Activated naive CD4-positive, alpha-beta T cell treated with anti-CD3 and anti-CD28 coated beads for 36 hours (primary cell): ENCODE data around the gene MUC5AC. TPM values are rescaled to one million over a fixed set of nuclear protein-coding genes. Genes with fewer than 3 reads are reported as not detected.
"Not testable (repeated sequence)": the region's sequence is repeated elsewhere in the genome, so short reads cannot be mapped to it uniquely, and the experiment has no call there.

Experiments
- CTCF ChIA-PET: fragments of 350-600 bp; sonication (Branson Sonifier 250); formaldehyde crosslinking; loops from one replicate; lab custom pipeline; 2021; ENCODE audit warnings: antibody characterized with exemption; lab: Charles Lee
- DNase-seq: peaks from one replicate; pipeline ENCODE4 v3.0.0-alpha.2; 2020
- H3K27ac Mint-ChIP-seq: one replicate; pipeline ENCODE4 v1.8.0; 2021; ENCODE audit warnings: mild to moderate bottlenecking, mixed read lengths
- H3K27me3 Mint-ChIP-seq: one replicate; pipeline ENCODE4 v1.8.0; 2021; ENCODE audit warnings: low read depth, mixed read lengths
- H3K36me3 Mint-ChIP-seq: one replicate; pipeline ENCODE4 v1.8.0; 2021; ENCODE audit warnings: low read depth, mixed read lengths
- H3K4me1 Mint-ChIP-seq: one replicate; pipeline ENCODE4 v1.8.0; 2021; ENCODE audit warnings: low read depth, mixed read lengths
- H3K4me3 Mint-ChIP-seq: one replicate; pipeline ENCODE4 v1.8.0; 2021; ENCODE audit warnings: mild to moderate bottlenecking, moderate library complexity, mixed read lengths
- H3K9me3 Mint-ChIP-seq: one replicate; pipeline ENCODE4 v1.8.0; 2021; ENCODE audit warnings: mixed read lengths
- intact Hi-C: fragments of 100-400 bp; cut with micrococcal nuclease; formaldehyde crosslinking; loops from one replicate; pipeline ENCODE4 v1.15.1; 2023
- total RNA-seq, 2 experiments: library from RNA; stranded (reverse); gene quantifications; one replicate each; pipeline ENCODE4 v1.2.3, GENCODE V29; 2021

MUC5AC gene, protein sequence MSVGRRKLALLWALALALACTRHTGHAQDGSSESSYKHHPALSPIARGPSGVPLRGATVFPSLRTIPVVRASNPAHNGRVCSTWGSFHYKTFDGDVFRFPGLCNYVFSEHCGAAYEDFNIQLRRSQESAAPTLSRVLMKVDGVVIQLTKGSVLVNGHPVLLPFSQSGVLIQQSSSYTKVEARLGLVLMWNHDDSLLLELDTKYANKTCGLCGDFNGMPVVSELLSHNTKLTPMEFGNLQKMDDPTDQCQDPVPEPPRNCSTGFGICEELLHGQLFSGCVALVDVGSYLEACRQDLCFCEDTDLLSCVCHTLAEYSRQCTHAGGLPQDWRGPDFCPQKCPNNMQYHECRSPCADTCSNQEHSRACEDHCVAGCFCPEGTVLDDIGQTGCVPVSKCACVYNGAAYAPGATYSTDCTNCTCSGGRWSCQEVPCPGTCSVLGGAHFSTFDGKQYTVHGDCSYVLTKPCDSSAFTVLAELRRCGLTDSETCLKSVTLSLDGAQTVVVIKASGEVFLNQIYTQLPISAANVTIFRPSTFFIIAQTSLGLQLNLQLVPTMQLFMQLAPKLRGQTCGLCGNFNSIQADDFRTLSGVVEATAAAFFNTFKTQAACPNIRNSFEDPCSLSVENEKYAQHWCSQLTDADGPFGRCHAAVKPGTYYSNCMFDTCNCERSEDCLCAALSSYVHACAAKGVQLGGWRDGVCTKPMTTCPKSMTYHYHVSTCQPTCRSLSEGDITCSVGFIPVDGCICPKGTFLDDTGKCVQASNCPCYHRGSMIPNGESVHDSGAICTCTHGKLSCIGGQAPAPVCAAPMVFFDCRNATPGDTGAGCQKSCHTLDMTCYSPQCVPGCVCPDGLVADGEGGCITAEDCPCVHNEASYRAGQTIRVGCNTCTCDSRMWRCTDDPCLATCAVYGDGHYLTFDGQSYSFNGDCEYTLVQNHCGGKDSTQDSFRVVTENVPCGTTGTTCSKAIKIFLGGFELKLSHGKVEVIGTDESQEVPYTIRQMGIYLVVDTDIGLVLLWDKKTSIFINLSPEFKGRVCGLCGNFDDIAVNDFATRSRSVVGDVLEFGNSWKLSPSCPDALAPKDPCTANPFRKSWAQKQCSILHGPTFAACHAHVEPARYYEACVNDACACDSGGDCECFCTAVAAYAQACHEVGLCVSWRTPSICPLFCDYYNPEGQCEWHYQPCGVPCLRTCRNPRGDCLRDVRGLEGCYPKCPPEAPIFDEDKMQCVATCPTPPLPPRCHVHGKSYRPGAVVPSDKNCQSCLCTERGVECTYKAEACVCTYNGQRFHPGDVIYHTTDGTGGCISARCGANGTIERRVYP (N-terminal part only)
- total RNA-seq: not detected

DNA sequence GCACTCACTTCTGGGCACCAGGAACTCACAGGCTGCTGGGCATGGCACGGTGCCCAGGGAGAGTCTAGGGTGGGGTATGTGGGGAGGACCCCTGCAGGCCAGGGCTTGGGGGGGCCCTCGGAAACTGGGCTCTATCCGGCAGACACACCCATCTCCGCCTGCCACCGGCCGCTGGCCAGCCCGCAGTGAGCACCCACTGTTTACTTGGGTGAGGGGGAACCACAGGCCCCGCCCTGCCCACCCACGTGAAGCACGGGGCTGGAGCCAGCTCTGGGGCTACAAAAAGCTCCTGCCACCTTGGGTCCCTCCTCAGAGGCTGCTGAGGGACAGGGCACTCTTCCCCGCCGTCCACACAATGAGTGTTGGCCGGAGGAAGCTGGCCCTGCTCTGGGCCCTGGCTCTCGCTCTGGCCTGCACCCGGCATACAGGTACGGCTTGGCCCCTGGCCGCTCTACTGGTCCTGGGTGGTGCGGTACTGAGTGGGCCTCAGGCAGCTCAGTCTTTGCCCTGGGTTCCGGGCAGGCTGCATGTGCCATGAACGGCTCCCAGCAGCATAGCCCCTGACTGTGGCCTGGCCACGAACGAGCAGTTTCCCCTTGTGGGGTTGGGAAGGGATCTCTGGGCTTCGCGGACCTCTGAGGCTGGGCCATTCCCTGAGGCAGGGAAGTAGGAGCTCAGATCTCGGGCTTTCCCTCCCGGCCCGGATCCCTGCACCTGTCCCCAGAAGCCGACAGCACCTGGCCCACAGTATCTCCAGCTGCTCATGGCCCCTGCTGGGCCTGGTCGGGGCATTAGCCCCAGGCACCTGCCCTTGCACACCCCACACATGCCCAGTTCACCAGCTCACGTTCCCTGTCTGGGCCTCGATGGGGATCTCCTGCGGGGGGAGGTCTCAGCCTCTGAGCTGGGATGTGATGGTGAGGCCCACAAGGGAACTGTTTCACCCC lies at the start of gene MUC5AC:
Gene MUC5AC, plus strand, starts transcription at position 309 of the 947 bp plus-strand sequence. Its CDS starts 47 bp downstream, at position 356.
- H3K27me3 Mint-ChIP-seq: no peaks in the 10 kb centered on the region
- CTCF ChIA-PET: no interaction called here
- intact Hi-C loops: no loop called here
- no peak within 1 kb of the TSS for H3K4me3 Mint-ChIP-seq
- peaks cover 2% of the 10 kb centered on the region for H3K9me3 Mint-ChIP-seq
- no peak within 1 kb of the TSS for H3K27ac Mint-ChIP-seq
- DNase-seq: no peak
- H3K36me3 Mint-ChIP-seq: no peaks in the 10 kb centered on the region
- no peaks in the 10 kb centered on the region for H3K4me1 Mint-ChIP-seq

DNA sequence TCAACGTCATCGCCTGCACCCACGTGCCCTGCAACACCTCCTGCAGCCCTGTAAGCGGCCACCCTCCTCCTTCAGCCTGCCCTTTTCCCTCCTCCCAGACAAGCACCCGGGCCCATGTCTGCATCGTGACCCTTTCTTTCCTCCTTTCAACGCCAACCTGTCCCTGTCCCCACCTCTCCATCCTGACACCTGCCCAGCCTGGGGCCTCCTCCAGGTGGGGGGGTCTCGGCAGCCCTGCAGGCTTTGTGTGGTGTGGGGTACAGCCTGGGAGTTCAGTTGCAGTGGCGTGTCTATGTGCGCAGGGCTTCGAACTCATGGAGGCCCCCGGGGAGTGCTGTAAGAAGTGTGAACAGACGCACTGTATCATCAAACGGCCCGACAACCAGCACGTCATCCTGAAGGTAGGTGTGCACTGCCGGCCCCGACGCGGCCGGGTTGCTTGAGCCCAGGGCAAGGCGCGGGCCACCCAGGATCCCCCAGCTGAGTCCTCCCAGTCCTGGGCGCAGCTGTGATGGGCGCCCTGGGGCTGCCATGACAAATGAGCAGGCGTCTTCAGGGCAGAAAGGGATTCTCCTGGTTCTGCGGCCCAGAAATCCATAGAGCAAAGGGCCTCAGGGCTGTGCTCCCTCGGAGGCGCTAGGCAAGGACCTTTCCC lies 49.4 kb upstream of the MUC5AC start:
- Mint-ChIP-seq H3K4me1 (no peaks in the 10 kb centered on the region), H3K36me3 (no peaks in the 10 kb centered on the region), H3K27me3 (no peaks in the 10 kb centered on the region), H3K4me3 (no peak overlapping the region), H3K27ac (no peak overlapping the region), H3K9me3 (no peaks in the 10 kb centered on the region)
- CTCF ChIA-PET: no interaction called here
- intact Hi-C loops: no loop called here
- no peak for DNase-seq

DNA sequence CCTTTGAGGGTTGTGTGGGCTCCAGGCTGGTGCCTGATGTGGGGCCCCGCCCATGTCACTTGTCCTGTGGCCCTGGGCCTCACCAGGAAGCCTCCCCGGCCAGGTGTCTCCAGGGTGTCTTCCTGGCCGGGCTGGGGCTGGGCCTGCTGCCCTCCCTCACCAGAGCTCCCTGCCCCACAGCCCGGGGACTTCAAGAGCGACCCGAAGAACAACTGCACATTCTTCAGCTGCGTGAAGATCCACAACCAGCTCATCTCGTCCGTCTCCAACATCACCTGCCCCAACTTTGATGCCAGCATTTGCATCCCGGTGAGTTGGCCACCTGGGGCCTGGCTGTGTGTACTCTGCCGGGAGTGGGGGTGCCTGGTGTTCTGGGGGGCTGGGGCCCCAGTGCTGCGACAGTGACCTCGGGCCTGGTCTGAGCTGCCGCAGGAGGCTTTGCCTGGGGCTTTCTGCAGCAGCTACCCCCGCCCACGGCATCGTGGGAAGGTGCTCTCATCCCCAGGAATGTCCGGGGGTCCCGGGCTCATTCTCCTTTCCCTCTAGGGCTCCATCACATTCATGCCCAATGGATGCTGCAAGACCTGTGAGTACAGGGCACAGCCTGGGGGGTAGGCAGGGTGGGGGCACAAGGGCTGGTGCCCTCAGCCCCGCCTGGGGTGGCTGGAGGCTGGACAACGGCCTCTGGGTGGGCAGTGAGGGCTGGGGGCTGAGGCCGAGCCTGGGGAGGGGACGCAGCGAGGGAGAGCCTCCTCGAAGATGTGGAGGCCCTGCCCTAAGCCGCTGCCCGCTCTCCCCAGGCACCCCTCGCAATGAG lies 48.4 kb upstream of the MUC5AC start:
- Mint-ChIP-seq H3K27me3 (no peaks in the 10 kb centered on the region), H3K36me3 (no peaks in the 10 kb centered on the region), H3K9me3 (no peaks in the 10 kb centered on the region), H3K4me1 (no peaks in the 10 kb centered on the region), H3K4me3 (no peak overlapping the region), H3K27ac (no peak overlapping the region)
- no peak for DNase-seq
- CTCF ChIA-PET: no interaction called here
- intact Hi-C loops: no loop called here

DNA sequence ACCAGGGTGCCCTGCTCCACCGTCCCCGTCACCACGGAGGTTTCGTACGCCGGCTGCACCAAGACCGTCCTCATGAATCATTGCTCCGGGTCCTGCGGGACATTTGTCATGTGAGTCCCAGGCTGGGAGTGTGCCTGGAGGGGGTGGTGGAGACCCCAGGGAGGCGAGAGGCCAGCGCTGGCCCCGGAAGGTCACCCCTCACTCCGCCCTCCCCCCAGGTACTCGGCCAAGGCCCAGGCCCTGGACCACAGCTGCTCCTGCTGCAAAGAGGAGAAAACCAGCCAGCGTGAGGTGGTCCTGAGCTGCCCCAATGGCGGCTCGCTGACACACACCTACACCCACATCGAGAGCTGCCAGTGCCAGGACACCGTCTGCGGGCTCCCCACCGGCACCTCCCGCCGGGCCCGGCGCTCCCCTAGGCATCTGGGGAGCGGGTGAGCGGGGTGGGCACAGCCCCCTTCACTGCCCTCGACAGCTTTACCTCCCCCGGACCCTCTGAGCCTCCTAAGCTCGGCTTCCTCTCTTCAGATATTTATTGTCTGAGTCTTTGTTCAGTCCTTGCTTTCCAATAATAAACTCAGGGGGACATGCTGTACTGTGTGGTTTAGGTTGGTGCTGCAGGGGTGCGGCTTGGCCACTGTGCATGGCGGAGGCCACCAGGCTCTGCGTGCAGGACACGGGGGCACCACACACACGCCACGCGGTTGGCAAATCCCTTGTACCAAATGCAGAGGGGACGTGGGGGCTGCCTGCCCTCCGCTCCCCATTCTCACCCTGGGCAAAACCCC lies 47.6 kb upstream of the MUC5AC start:
- H3K4me3 Mint-ChIP-seq: no peak overlapping the region
- H3K27me3 Mint-ChIP-seq: no peaks in the 10 kb centered on the region
- H3K4me1 Mint-ChIP-seq: no peaks in the 10 kb centered on the region
- no peaks in the 10 kb centered on the region for H3K36me3 Mint-ChIP-seq
- DNase-seq: no peak
- H3K9me3 Mint-ChIP-seq: no peaks in the 10 kb centered on the region
- no peak overlapping the region for H3K27ac Mint-ChIP-seq
- intact Hi-C loops: loop anchor here (5.0 to 10.0 kb wide), 2 partner anchors 92 to 405 kb away; no protein-coding TSS in a partner anchor
- CTCF ChIA-PET: no interaction called here

GRCh38 chr11:1111545-1112212 lies 46.1 kb upstream of the MUC5AC start:
- Mint-ChIP-seq H3K9me3 (no peaks in the 10 kb centered on the region), H3K27me3 (no peaks in the 10 kb centered on the region), H3K4me1 (no peaks in the 10 kb centered on the region), H3K36me3 (no peaks in the 10 kb centered on the region), H3K4me3 (no peak overlapping the region), H3K27ac (no peak overlapping the region)
- no peak for DNase-seq
- intact Hi-C loops: loop anchor here (5.0 to 10.0 kb wide), 2 partner anchors 91 to 403 kb away; no protein-coding TSS in a partner anchor
- CTCF ChIA-PET: no interaction called here

DNA sequence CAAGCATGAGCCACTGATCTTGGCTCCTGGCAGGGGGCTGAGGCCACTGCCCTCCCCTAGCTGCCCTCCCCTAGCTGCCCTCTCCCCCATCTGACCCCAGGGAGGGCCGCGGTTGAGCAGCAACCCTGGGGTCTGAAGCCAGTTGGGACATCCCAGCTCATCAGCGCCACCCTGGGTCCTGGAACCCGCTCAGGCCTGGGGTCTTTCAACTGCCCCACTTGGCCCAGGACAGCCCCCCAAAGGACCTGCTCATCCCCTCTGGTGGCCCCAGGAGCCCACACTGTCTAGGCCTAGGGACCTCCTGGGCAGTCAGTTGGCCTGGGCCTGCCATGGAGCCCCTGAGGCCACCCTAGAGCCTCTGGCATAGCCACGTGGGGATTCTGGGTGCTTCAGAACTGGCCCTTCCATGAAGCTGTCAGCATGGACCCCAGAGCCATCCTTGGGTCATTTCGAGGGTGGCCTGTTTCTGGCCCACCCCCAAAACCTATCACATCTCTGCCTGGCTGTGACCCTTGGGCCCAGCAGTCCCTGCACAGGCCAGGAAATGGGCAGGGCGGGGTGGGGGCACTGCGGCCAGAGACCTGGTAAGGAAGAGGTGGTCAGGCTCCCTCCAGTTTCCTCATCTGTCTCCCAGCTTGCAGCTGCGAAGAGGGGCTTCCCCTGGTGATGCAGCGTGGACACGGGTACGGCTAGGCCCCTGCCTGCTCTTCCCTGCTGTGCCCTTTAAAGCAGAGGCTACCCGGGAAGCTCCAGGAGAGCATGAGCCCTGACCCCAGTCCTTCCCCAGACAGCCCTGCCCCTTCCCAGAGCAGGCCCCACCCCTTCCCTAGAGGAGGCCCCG lies 45.2 kb upstream of the MUC5AC start:
- no peak for DNase-seq
- intact Hi-C loops: loop anchor here (5.0 to 10.0 kb wide), 2 partner anchors 90 to 402 kb away; no protein-coding TSS in a partner anchor
- CTCF ChIA-PET: no interaction called here
- H3K9me3 Mint-ChIP-seq: no peaks in the 10 kb centered on the region
- H3K27me3 Mint-ChIP-seq: no peaks in the 10 kb centered on the region
- H3K4me1 Mint-ChIP-seq: no peaks in the 10 kb centered on the region
- H3K36me3 Mint-ChIP-seq: no peaks in the 10 kb centered on the region
- H3K4me3 Mint-ChIP-seq: no peak overlapping the region
- H3K27ac Mint-ChIP-seq: no peak overlapping the region

DNA sequence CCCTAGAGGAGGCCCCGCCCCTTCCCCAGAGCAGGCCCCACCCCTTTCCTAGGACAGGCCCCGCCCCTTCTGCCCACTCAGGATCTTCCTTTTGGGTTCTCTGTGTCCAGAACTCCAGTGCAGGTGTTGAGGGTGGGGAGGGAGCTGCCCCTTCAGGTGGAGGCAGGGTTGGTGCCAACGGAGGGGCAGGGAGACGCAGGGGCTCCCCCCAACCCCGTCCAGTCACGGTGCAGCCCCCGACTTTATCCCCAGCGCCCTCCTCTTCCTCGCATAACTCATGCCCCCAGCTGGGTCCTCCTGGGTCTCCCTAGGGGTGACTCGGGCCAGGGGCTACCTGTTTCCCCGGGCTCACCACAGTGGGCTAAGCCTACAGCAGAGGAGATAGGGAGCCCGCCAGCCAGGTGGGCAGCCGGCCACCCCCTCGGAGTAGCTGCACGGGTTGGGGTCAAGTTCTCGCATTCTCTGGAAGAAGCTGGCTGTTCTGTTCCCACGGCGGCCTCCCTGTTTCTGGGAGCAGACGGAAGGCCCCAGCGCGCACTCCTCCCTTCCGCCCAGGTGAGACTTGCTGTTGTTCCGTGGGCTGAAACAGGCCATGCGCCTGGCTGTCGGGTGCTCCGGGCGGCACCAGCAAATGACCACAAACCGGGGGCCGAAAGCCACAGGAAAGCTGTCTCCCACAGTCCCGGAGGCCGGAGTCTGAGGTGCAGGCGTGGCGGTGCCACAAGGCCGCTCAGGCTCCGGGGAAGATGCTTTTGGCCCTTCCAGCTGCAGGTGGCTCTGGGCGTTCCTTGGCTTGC lies 44.1 kb upstream of the MUC5AC start:
- CTCF ChIA-PET: interaction anchor here (0.6 to 1.4 kb wide), 3 partner anchors 21 to 462 kb away, joined by 3 to 4 read pairs (median 3); no protein-coding TSS in a partner anchor
- DNase-seq: no peak
- Mint-ChIP-seq H3K36me3 (no peaks in the 10 kb centered on the region), H3K4me3 (no peak overlapping the region), H3K9me3 (no peaks in the 10 kb centered on the region), H3K4me1 (no peaks in the 10 kb centered on the region), H3K27ac (no peak overlapping the region), H3K27me3 (no peaks in the 10 kb centered on the region)
- intact Hi-C loops: loop anchor here (5.0 to 10.0 kb wide), 2 partner anchors 89 to 401 kb away; no protein-coding TSS in a partner anchor

GRCh38 chr11:1115292-1115691 lies 42.5 kb upstream of the MUC5AC start:
- H3K27ac Mint-ChIP-seq, H3K4me3 Mint-ChIP-seq, H3K9me3 Mint-ChIP-seq, H3K36me3 Mint-ChIP-seq, H3K27me3 Mint-ChIP-seq, DNase-seq, H3K4me1 Mint-ChIP-seq, CTCF ChIA-PET: not testable (repeated sequence)
- intact Hi-C loops: loop anchor here (10.0 kb wide), 1 partner anchor 400 kb away; no protein-coding TSS in a partner anchor
